Measurements from ENCODE around the gene PPIL4.
"Not testable (repeated sequence)": the region's sequence is repeated elsewhere in the genome, so short reads cannot be mapped to it uniquely, and the experiment has no call there.

Gene PPIL4

DNA sequence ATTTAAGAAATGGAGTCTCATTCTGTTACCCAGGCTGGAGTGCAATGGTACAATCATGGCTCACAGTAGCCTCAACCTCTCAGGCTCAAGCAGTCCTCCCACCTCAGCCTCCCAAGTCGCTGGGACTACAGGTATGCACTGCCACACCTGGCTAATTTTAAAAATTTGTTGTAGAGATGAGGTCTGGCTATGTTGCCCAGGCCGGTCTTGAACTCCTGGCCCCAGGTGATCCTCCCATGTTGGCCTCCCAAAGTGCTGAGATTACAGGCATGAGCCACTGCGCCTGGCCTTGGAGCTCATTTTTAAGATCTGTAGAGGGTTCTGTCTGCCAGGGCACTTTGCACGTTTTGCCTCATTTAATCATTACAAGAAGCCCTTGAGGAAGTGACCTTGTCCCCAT, 78.6 kb downstream of the PPIL4 start:
- Histone ChIP-seq H3K4me3 (no peak overlapping the region), H3K27ac (peak overlapping the region in 2 of 21 experiments; percentile 59 to 61)

DNA sequence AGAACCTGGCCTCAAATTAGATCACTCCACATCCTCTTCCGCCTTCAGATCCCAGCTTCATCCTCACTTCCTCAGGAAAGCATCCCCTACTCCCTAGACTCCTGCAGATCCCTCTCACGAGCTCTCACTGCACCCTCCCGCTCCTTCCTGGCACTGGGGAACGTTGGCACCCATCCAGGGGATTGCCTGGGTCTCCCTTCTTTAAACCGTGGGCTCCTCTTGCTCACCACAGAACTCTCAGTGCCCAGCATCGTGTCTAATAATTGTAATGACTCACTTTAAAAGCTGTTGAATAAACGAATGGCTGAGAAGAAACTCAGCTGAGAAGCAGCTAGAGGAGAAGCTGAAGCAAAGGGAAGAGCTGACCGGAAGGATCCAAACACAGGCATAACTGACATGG, 81.4 kb downstream of the PPIL4 start:
- H3K4me3 ChIP-seq: no peak overlapping the region
- H3K27ac ChIP-seq: no peak overlapping the region

DNA sequence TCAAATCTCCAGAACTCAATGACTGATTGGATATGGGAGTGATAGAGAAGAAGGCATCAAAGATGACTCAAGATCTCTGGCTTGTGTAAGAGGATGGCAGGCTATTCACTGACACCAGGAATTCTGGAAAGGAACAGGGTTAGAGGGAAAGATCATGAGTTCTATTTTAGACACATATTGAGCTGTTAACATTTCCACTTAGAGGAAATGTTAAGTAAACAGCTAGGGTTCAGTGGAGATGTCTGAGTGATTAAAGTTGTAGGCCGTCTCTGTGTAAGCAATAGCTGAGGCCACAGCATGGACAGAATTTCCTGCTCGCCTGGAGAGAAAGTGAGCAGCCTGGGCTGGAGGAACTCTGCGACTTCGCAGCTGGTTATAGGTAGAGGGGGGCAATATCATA, 82.1 kb downstream of the PPIL4 start:
- no peak overlapping the region for H3K27ac ChIP-seq
- no peak overlapping the region for H3K4me3 ChIP-seq

DNA sequence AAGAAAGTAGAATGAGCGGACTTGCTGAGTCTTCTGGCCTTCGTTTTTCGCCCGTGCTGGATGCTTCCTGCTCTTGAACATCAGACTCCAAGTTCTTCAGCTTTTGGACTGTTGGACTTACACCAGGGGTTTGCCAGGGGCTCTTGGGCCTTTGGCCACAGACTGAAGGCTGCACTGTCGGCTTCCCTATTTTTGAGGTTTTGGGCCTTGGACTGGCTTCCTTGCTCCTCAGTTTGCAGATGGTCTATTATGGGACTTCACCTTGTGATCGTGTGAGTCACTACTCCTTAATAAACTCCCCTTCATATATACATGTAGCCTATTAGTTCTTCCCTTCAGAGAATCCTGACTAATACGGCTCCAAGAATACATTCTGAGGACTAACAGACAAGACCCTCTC, 83.1 kb downstream of the PPIL4 start:
- not testable (repeated sequence) for H3K4me3 ChIP-seq
- peak overlapping the region in 1 of 21 experiments; percentile 12 for H3K27ac ChIP-seq

DNA sequence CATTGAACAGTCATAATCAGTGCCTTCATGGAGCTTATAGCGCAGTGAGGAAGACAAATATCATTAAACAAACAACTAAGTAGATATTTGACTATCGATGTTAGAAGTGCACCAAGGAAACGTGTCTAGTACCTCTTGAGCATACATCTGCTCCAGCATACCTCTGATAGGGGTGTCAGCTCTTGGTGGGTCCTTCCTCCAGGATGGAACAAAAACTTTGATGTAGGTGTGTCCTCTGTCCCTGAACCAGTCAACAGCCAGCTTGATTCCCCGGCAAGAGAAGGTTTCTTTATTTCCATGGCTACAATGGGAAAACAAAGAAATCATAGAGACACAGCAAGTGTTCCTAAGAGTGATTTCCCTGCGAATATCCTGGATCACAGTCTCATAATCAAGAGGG, 84.2 kb downstream of the PPIL4 start:
- Histone ChIP-seq H3K4me3 (no peak overlapping the region), H3K27ac (no peak overlapping the region)

DNA sequence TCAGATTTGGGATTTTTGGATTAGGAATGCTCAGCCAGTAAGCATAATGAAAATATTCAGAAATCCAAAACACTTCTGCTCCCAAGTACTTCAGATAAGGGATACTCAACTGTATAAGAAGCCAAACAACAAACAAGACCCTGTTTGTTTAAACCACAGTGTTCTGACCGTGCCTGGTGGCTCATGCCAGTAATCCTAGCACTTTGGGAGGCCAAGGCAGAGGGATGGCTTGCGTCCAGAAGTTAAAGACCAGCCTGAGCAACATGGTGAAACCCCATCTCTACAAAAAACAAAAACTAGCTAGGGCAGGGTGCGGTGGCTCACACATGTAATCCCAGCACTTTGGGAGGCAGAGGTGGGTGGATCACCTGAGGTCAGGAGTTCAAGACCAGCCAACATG, 85.6 kb downstream of the PPIL4 start:
- H3K4me3 ChIP-seq, H3K27ac ChIP-seq: not testable (repeated sequence)

DNA sequence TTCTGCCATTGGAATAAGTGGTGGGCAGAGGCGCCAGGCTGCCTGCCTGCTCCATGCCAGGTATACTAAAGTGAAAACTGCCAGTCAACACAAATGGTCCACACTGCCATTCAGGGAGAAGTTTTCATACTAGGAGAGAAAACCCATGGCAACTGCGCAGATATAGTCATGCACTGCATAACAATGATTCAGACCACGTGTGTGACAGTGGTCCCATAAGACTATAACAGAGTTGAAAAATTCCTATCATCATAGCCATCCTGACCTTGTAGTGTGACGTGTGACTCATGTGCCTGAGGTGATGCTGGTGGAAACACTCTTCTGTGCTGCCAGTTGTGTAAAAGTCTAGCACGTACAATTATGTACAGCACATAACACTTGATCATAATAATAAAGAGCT, 86.1 kb downstream of the PPIL4 start:
- Histone ChIP-seq H3K27ac (no peak overlapping the region), H3K4me3 (no peak overlapping the region)

DNA sequence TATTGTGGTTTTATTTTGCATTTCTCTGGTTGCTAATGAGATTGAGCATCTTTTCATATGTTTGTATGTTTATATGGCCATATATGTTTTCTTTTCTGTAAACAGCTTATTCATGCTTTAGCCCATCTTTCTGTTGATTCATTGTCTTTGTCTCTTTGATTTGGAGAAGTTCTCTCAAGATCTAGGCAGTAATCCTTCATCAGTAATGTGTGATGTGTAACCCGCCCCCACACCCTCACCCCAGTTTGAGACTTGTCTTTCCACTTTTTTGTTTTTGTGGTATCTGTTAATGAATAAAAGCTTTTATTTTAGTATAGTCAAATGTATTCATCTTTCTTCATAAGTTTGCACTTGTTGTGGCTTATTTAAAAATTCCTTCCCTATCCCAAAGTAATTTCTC, 87.0 kb downstream of the PPIL4 start:
- Histone ChIP-seq H3K4me3 (no peak overlapping the region), H3K27ac (no peak overlapping the region)

DNA sequence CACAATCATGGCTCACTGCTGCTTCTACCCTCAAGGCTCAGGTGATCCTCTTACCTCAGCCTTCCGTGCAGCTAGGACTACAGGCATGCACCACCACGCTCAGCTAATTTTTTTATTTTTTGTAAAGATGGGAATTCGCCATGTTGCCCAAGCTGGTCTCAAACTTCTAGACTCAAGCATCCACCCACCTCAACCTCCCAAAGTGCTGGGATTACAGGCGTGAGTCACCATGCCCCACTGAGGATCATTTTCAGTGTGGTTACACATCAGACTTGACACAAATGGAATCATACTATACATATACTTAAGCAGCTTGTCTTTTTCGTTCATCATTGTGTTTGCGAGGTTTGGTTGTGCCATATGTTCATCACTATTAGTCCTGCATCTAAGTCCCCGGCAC, 87.6 kb downstream of the PPIL4 start:
- Histone ChIP-seq H3K4me3 (no peak overlapping the region), H3K27ac (no peak overlapping the region)

DNA sequence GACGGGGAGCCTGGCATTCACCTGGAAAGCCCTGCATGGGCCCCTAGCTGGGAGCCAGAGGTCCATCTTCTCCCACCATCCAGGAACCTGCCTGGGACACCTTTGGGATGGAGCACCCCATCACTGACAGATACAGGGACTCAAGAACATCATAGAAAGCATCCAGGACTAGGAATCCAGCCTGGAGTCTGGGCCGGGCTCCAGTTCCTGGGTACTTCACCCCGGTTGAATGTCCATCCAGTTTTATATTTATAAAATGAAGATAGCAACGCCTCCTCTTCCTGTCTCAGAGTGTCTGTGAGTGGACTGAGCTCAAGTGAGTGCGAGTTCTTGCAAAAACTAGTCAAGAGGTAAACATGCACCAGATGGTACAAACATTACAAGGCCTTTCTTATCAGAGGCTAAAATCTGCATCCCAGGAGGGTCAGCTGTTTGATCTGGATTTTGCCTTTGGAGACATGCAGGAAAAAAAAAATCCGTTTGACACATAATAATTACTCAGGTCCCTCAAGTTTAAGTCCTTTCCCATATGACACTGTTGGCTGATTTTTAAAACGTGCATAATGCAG, 88.4 kb downstream of the PPIL4 start:
- Histone ChIP-seq H3K27ac (no peak overlapping the region), H3K4me3 (no peak overlapping the region)

DNA sequence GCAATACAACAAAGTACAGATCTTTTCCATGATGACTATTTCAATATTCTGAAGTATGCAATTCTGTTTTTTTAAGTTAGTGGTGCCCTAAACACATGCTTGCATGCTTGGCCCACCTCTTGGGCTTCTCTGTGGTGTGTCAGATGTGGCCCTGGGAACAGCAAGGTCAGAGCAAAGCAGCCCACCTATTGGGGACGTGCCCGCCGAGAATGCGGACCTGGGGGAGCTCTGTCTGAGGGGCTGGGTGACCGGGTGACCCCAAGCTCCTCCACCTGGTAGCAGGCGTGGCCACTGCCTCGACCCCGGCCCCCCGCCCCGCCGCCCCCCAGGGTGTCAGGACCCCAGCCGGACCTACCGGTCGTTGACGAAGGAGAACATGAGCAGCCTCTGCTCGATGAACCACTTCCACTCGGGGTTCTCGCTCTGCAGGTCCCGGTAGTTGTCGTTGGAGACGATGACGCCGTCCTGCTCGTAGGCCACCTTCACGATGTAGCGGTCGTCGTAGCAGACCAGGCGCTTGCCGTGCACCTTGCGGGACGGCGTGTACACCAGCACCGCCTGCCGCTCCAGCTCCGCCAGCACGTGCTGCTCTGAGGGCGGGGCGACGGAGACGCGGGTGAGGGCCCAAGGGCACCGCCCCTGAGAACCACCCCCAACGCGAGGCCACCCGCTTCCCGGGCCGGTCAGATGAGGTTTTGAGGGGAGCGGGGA, 89.4 kb downstream of the PPIL4 start:
- Histone ChIP-seq H3K27ac (no peak overlapping the region), H3K4me3 (no peak overlapping the region)

DNA sequence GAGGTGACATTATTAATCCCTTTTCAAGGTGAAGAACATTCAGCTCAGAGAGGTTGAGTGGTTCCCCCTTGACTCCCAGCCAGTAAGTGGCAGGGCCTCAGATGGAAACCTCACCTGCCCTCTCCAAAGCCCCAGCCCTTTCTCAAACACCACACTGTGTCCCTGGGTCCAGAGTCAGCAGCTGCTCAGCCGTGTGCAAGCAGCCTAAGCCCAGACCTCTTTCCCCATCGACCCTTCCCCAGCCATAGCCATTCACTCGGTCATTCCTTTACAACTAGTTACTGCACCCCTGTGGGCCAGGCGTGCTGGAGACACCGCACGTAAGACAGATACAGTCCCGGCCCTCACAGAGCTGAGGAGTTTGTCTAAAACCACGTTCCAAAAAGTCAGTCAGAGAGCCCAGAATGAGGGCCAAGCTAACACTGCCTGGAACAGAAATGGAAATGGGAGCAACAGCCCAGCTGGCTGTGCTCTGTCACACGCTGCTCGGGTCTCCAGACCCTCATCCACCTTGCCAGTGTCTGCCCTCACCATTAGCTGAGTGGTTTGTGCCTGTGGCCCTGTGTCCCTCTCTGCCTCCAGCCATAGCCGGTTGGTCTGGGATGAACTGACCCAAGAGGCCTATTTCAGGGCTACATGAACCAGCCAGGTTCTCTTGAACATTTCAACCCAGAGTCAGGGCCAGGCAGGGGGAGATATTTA, 90.7 kb downstream of the PPIL4 start:
- Histone ChIP-seq H3K27ac (peak overlapping the region in 2 of 21 experiments; percentile 24 to 42), H3K4me3 (no peak overlapping the region)
